HG03354 (cell line): ENCODE results near the gene PTGDS.

Source experiments
- ATAC-seq: cut with Tn5 transposase; IDR thresholded peaks from one replicate; pipeline ENCODE4 v1.9.1; 2021; ENCODE audit warnings: mild to moderate bottlenecking; ENCODE audit not compliant: unreplicated experiment, poor library complexity, severe bottlenecking

The PTGDS gene

GRCh38 chr9:136945333-136946227, 31.7 kb upstream of the PTGDS start:
- ATAC-seq = no peak

- ATAC-seq = no peak
These were observed 30.9 kb upstream of the PTGDS start for GRCh38 chr9:136946228-136947027.

- no peak for ATAC-seq
These were observed 30.0 kb upstream of the PTGDS start for GRCh38 chr9:136947028-136947891.

GRCh38 chr9:136947955-136948510, 29.3 kb upstream of the PTGDS start:
- ATAC-seq = no peak

GRCh38 chr9:136949239-136949816, 28.0 kb upstream of the PTGDS start:
- no peak for ATAC-seq

- ATAC-seq = peak; percentile 90
These were observed 27.3 kb upstream of the PTGDS start for GRCh38 chr9:136949817-136950655.

- no peak for ATAC-seq
These were observed 26.5 kb upstream of the PTGDS start for GRCh38 chr9:136950656-136951276.

GRCh38 chr9:136951541-136952320, 25.6 kb upstream of the PTGDS start, which contains the start of gene LCN12:
TSS of gene LCN12 (plus strand) at chr9:136952273. CDS start at chr9:136952328, 55 bp downstream.
- ATAC-seq = no peak

- no peak for ATAC-seq
These were observed 24.9 kb upstream of the PTGDS start for GRCh38 chr9:136952321-136952850.

GRCh38 chr9:136952876-136953770, 24.2 kb upstream of the PTGDS start:
- no peak for ATAC-seq

- no peak for ATAC-seq
These were observed 23.5 kb upstream of the PTGDS start for GRCh38 chr9:136953771-136954269.

GRCh38 chr9:136954270-136955083, 22.8 kb upstream of the PTGDS start:
- no peak for ATAC-seq

GRCh38 chr9:136955202-136955942, 21.9 kb upstream of the PTGDS start:
- no peak for ATAC-seq

GRCh38 chr9:136955943-136956335, 21.4 kb upstream of the PTGDS start:
- ATAC-seq = no peak
